Activated CD4-positive, alpha-beta T cell treated with anti-CD3 and anti-CD28 coated beads, Interleukin-2, amount 10 ng/mL, durations not matched to agents 7 days and 5 days (primary cell): Measurements from ENCODE around the gene SHISA6. TPM values are rescaled to one million over a fixed set of nuclear protein-coding genes. Genes with fewer than 3 reads are reported as not detected.

ENCODE experiments used
- CTCF ChIA-PET: fragments of 350-600 bp; sonication (Branson Sonifier 250); formaldehyde crosslinking; loops from one replicate; lab custom pipeline; 2021; ENCODE audit warnings: antibody characterized with exemption; lab: Charles Lee
- POLR2A ChIA-PET: fragments of 350-600 bp; sonication (Branson Sonifier 250); formaldehyde crosslinking; loops from one replicate; lab custom pipeline; 2021; ENCODE audit warnings: antibody characterized with exemption; lab: Charles Lee
- DNase-seq: peaks from one replicate; pipeline ENCODE4 v3.0.0-alpha.2; 2020
- H3K27ac Mint-ChIP-seq: one replicate; pipeline ENCODE4 v1.8.0; 2021; ENCODE audit warnings: mild to moderate bottlenecking, moderate library complexity, mixed read lengths
- H3K27me3 Mint-ChIP-seq: one replicate; pipeline ENCODE4 v1.8.0; 2021; ENCODE audit warnings: mixed read lengths
- H3K36me3 Mint-ChIP-seq: one replicate; pipeline ENCODE4 v1.8.0; 2021; ENCODE audit warnings: low read depth, mixed read lengths
- H3K4me1 Mint-ChIP-seq: one replicate; pipeline ENCODE4 v1.8.0; 2021; ENCODE audit warnings: mixed read lengths
- H3K4me3 Mint-ChIP-seq: one replicate; pipeline ENCODE4 v1.8.0; 2021; ENCODE audit warnings: mild to moderate bottlenecking, moderate library complexity, mixed read lengths
- H3K9me3 Mint-ChIP-seq: one replicate; pipeline ENCODE4 v1.8.0; 2021; ENCODE audit warnings: mixed read lengths
- total RNA-seq, 2 experiments: library from RNA; stranded (reverse); gene quantifications; one replicate each; pipeline ENCODE4 v1.2.3, GENCODE V29; 2021

SHISA6 gene
- total RNA-seq, 2 experiments from 2014 or later = not detected

- Mint-ChIP-seq H3K27me3 (no peaks in the 10 kb centered on the region), H3K4me3 (no peak overlapping the region), H3K9me3 (peaks cover 11% of the 10 kb centered on the region), H3K27ac (no peak overlapping the region), H3K4me1 (no peaks in the 10 kb centered on the region), H3K36me3 (no peaks in the 10 kb centered on the region)
- no peak for DNase-seq
- ChIA-PET CTCF (no interaction called here), POLR2A (no interaction called here)
Observed at GRCh38 chr17:11554042-11554441, 313.0 kb downstream of the SHISA6 start.

- H3K36me3 Mint-ChIP-seq = no peaks in the 10 kb centered on the region
- H3K4me3 Mint-ChIP-seq = no peak overlapping the region
- no peak for DNase-seq
- no peak overlapping the region for H3K27ac Mint-ChIP-seq
- no peaks in the 10 kb centered on the region for H3K27me3 Mint-ChIP-seq
- POLR2A ChIA-PET = no interaction called here
- H3K4me1 Mint-ChIP-seq = no peaks in the 10 kb centered on the region
- peaks cover 11% of the 10 kb centered on the region for H3K9me3 Mint-ChIP-seq
- CTCF ChIA-PET = no interaction called here
Observed at GRCh38 chr17:11554542-11554941, 313.5 kb downstream of the SHISA6 start.

- ChIA-PET POLR2A (no interaction called here), CTCF (no interaction called here)
- Mint-ChIP-seq H3K9me3 (peaks cover 11% of the 10 kb centered on the region), H3K4me3 (no peak overlapping the region), H3K36me3 (no peaks in the 10 kb centered on the region), H3K4me1 (no peaks in the 10 kb centered on the region), H3K27ac (no peak overlapping the region), H3K27me3 (no peaks in the 10 kb centered on the region)
- no peak for DNase-seq
Observed at GRCh38 chr17:11555530-11555929, 314.5 kb downstream of the SHISA6 start.

- DNase-seq = no peak
- H3K9me3 Mint-ChIP-seq = peaks cover 7% of the 10 kb centered on the region
- H3K4me3 Mint-ChIP-seq = no peak overlapping the region
- ChIA-PET POLR2A (no interaction called here), CTCF (no interaction called here)
- no peaks in the 10 kb centered on the region for H3K27me3 Mint-ChIP-seq
- H3K36me3 Mint-ChIP-seq = no peaks in the 10 kb centered on the region
- no peaks in the 10 kb centered on the region for H3K4me1 Mint-ChIP-seq
- H3K27ac Mint-ChIP-seq = no peak overlapping the region
Observed at GRCh38 chr17:11557727-11558452, 316.9 kb downstream of the SHISA6 start.

GRCh38 chr17:11558681-11559234 is 317.7 kb downstream of the SHISA6 start:
- Mint-ChIP-seq H3K36me3 (no peaks in the 10 kb centered on the region), H3K27me3 (no peaks in the 10 kb centered on the region), H3K4me3 (no peak overlapping the region), H3K9me3 (peaks cover 5% of the 10 kb centered on the region), H3K27ac (no peak overlapping the region), H3K4me1 (no peaks in the 10 kb centered on the region)
- DNase-seq = no peak
- ChIA-PET POLR2A (no interaction called here), CTCF (no interaction called here)

- Mint-ChIP-seq H3K27ac (no peak overlapping the region), H3K4me3 (no peak overlapping the region), H3K4me1 (no peaks in the 10 kb centered on the region), H3K9me3 (peaks cover 5% of the 10 kb centered on the region), H3K36me3 (no peaks in the 10 kb centered on the region), H3K27me3 (no peaks in the 10 kb centered on the region)
- CTCF ChIA-PET = no interaction called here
- POLR2A ChIA-PET = no interaction called here
- no peak for DNase-seq
Observed at GRCh38 chr17:11559601-11560000, 318.6 kb downstream of the SHISA6 start.

- Mint-ChIP-seq H3K27ac (no peak overlapping the region), H3K27me3 (no peaks in the 10 kb centered on the region), H3K9me3 (peaks cover 4% of the 10 kb centered on the region), H3K36me3 (no peaks in the 10 kb centered on the region), H3K4me1 (no peaks in the 10 kb centered on the region), H3K4me3 (no peak overlapping the region)
- ChIA-PET POLR2A (no interaction called here), CTCF (no interaction called here)
- DNase-seq = no peak
Observed at GRCh38 chr17:11561281-11561680, 320.3 kb downstream of the SHISA6 start.

- POLR2A ChIA-PET = no interaction called here
- Mint-ChIP-seq H3K27me3 (no peaks in the 10 kb centered on the region), H3K4me3 (no peak overlapping the region), H3K36me3 (no peaks in the 10 kb centered on the region), H3K9me3 (peaks cover 5% of the 10 kb centered on the region), H3K4me1 (no peaks in the 10 kb centered on the region), H3K27ac (no peak overlapping the region)
- CTCF ChIA-PET = no interaction called here
- no peak for DNase-seq
Observed at GRCh38 chr17:11561702-11562101, 320.7 kb downstream of the SHISA6 start.

GRCh38 chr17:11564589-11565380 is 323.8 kb downstream of the SHISA6 start:
- DNase-seq = no peak
- Mint-ChIP-seq H3K4me3 (no peak overlapping the region), H3K27me3 (no peaks in the 10 kb centered on the region), H3K27ac (no peak overlapping the region), H3K4me1 (no peaks in the 10 kb centered on the region), H3K36me3 (no peaks in the 10 kb centered on the region), H3K9me3 (peaks cover 18% of the 10 kb centered on the region)
- ChIA-PET POLR2A (no interaction called here), CTCF (no interaction called here)

GRCh38 chr17:11565591-11565990 is 324.6 kb downstream of the SHISA6 start:
- peaks cover 23% of the 10 kb centered on the region for H3K9me3 Mint-ChIP-seq
- CTCF ChIA-PET = no interaction called here
- POLR2A ChIA-PET = no interaction called here

GRCh38 chr17:11578998-11579397 is 338.0 kb downstream of the SHISA6 start:
- ChIA-PET CTCF (no interaction called here), POLR2A (no interaction called here)
- no peak overlapping the region for H3K4me3 Mint-ChIP-seq
- no peak for DNase-seq
- no peaks in the 10 kb centered on the region for H3K27me3 Mint-ChIP-seq
- H3K36me3 Mint-ChIP-seq = no peaks in the 10 kb centered on the region
- H3K4me1 Mint-ChIP-seq = no peaks in the 10 kb centered on the region
- peaks cover 5% of the 10 kb centered on the region for H3K9me3 Mint-ChIP-seq
- no peak overlapping the region for H3K27ac Mint-ChIP-seq

More at GRCh38 chr17:11565591-11565990, 324.6 kb downstream of the SHISA6 start:
- H3K36me3 Mint-ChIP-seq = no peaks in the 10 kb centered on the region
- no peak overlapping the region for H3K4me3 Mint-ChIP-seq
- H3K27ac Mint-ChIP-seq = no peak overlapping the region
- no peak for DNase-seq
- no peaks in the 10 kb centered on the region for H3K4me1 Mint-ChIP-seq
- H3K27me3 Mint-ChIP-seq = no peaks in the 10 kb centered on the region

GRCh38 chr17:11580677-11581076 is 339.7 kb downstream of the SHISA6 start:
- Mint-ChIP-seq H3K27me3 (no peaks in the 10 kb centered on the region), H3K36me3 (no peaks in the 10 kb centered on the region), H3K9me3 (peaks cover 9% of the 10 kb centered on the region), H3K4me1 (no peaks in the 10 kb centered on the region), H3K4me3 (no peak overlapping the region), H3K27ac (no peak overlapping the region)
- ChIA-PET POLR2A (no interaction called here), CTCF (no interaction called here)
- no peak for DNase-seq

- H3K36me3 Mint-ChIP-seq = no peaks in the 10 kb centered on the region
- DNase-seq = no peak
- CTCF ChIA-PET = no interaction called here
- no peaks in the 10 kb centered on the region for H3K4me1 Mint-ChIP-seq
- peaks cover 9% of the 10 kb centered on the region for H3K9me3 Mint-ChIP-seq
- H3K4me3 Mint-ChIP-seq = no peak overlapping the region
- no peaks in the 10 kb centered on the region for H3K27me3 Mint-ChIP-seq
- POLR2A ChIA-PET = no interaction called here
- H3K27ac Mint-ChIP-seq = no peak overlapping the region
Observed at GRCh38 chr17:11582217-11582616, 341.2 kb downstream of the SHISA6 start.
